Neural progenitor cell (in vitro differentiated cells): ENCODE data around the gene FKBP5. TPM values are rescaled to one million over a fixed set of nuclear protein-coding genes. Genes with fewer than 3 reads are reported as not detected.

Experiments
- DNase-seq: peaks from one replicate; pipeline ENCODE4 v3.0.0-alpha.2; 2016; ENCODE audit warnings: low spot score
- H2AFZ ChIP-seq: fragments of 200-600 bp; sonication (generic); replicated peaks from 2 replicates; pipeline ENCODE4 v1.6.1; 2016; ENCODE audit warnings: antibody characterized with exemption
- H3F3A ChIP-seq: fragments of 200-600 bp; sonication (generic); 2 replicates; pipeline ENCODE4 v1.6.1; 2016; ENCODE audit warnings: antibody characterized with exemption, low read depth
- H3K27ac ChIP-seq: fragments of 200-600 bp; sonication (generic); 2 replicates; pipeline ENCODE4 v1.5.1; 2016; ENCODE audit warnings: mild to moderate bottlenecking
- H3K27me3 ChIP-seq: fragments of 200-600 bp; sonication (generic); 2 replicates; pipeline ENCODE4 v1.6.1; 2016; ENCODE audit warnings: mild to moderate bottlenecking, moderate library complexity
- H3K36me3 ChIP-seq: fragments of 200-600 bp; sonication (generic); 2 replicates; pipeline ENCODE4 v1.5.1; 2016
- H3K4me1 ChIP-seq: fragments of 200-600 bp; sonication (generic); 2 replicates; pipeline ENCODE4 v1.6.1; 2016; ENCODE audit warnings: mixed run types
- H3K4me2 ChIP-seq: fragments of 200-600 bp; sonication (generic); 2 replicates; pipeline ENCODE4 v1.6.1; 2016
- H3K4me3 ChIP-seq: fragments of 200-600 bp; sonication (generic); 2 replicates; pipeline ENCODE4 v1.5.1; 2016
- H3K79me2 ChIP-seq: fragments of 200-600 bp; sonication (generic); 2 replicates; pipeline ENCODE4 v1.6.1; 2016; ENCODE audit warnings: low read depth
- H3K9ac ChIP-seq: fragments of 200-600 bp; sonication (generic); 2 replicates; pipeline ENCODE4 v1.6.1; 2016
- H3K9me3 ChIP-seq: fragments of 200-600 bp; sonication (generic); 2 replicates; pipeline ENCODE4 v1.5.1; 2016; ENCODE audit warnings: low read depth
- H4K20me1 ChIP-seq: fragments of 200-600 bp; sonication (generic); 2 replicates; pipeline ENCODE4 v1.6.1; 2016; ENCODE audit warnings: low read depth
- H3K27ac Mint-ChIP-seq: 3 replicates; pipeline ENCODE4 v1.8.0; 2021; ENCODE audit warnings: mixed read lengths
- H3K27me3 Mint-ChIP-seq: 2 replicates; pipeline ENCODE4 v1.8.0; 2022; ENCODE audit warnings: low read depth, mild to moderate bottlenecking, inconsistent platforms, moderate library complexity, mixed read lengths; ENCODE audit not compliant: insufficient read depth
- H3K36me3 Mint-ChIP-seq: 3 replicates; pipeline ENCODE4 v1.8.0; 2021; ENCODE audit warnings: mixed read lengths
- H3K4me1 Mint-ChIP-seq: 3 replicates; pipeline ENCODE4 v1.8.0; 2021; ENCODE audit warnings: mixed read lengths
- H3K4me3 Mint-ChIP-seq: 3 replicates; pipeline ENCODE4 v1.8.0; 2021; ENCODE audit warnings: mild to moderate bottlenecking, moderate library complexity, mixed read lengths
- H3K9me3 Mint-ChIP-seq: 3 replicates; pipeline ENCODE4 v1.8.0; 2020; ENCODE audit warnings: mixed read lengths
- CTCF ChIP-seq: fragments of 200-600 bp; sonication (generic); IDR thresholded peaks from 2 replicates; pipeline ENCODE4 v1.5.1; 2017; ENCODE audit warnings: antibody characterized with exemption, mild to moderate bottlenecking
- EZH2 ChIP-seq: fragments of 200-600 bp; sonication (generic); IDR thresholded peaks from 2 replicates; pipeline ENCODE4 v1.6.1; 2017; ENCODE audit warnings: antibody characterized with exemption, mild to moderate bottlenecking, moderate library complexity
- EZH2phosphoT487 ChIP-seq: fragments of 200-600 bp; sonication (generic); IDR thresholded peaks from 2 replicates; pipeline ENCODE4 v1.6.1; 2017; ENCODE audit warnings: antibody characterized with exemption
- total RNA-seq: library from RNA; depleted of rRNA; stranded (reverse); fragments of >200 nt; gene quantifications from 2 replicates; pipeline ENCODE4 v1.2.3, GENCODE V29; 2015; ENCODE audit warnings: low replicate concordance

FKBP5 gene
- total RNA-seq, 1 donor from 2014 or later: 20.9 TPM

GRCh38 chr6:35731736-35732532, 43.2 kb upstream of the FKBP5 start:
- Histone ChIP-seq H3K79me2 (no peaks in the 10 kb centered on the region), H3K4me3 (peak overlapping the region; percentile 79), H3K4me1 (peaks cover 48% of the 10 kb centered on the region), H3K4me2 (peak overlapping the region; percentile 77), H3K27me3 (no peaks in the 10 kb centered on the region), H3K27ac (peak overlapping the region; percentile 91), H4K20me1 (no peaks in the 10 kb centered on the region), H3F3A (peaks cover 68% of the 10 kb centered on the region), H3K36me3 (no peaks in the 10 kb centered on the region), H2AFZ (peak overlapping the region; percentile 63), H3K9ac (no peak overlapping the region), H3K9me3 (no peaks in the 10 kb centered on the region)
- Mint-ChIP-seq H3K27ac (peak overlapping the region; percentile 99), H3K4me3 (peak overlapping the region; percentile 89), H3K36me3 (no peaks in the 10 kb centered on the region), H3K9me3 (no peaks in the 10 kb centered on the region), H3K27me3 (peaks cover 8% of the 10 kb centered on the region), H3K4me1 (peaks cover 63% of the 10 kb centered on the region)
- DNase-seq: peak; percentile 95
- TF ChIP-seq CTCF (peak; percentile 14), EZH2 (no peak), EZH2phosphoT487 (peak; percentile 33)

- Histone ChIP-seq H3K36me3 (no peaks in the 10 kb centered on the region), H3K4me2 (peak overlapping the region; percentile 77), H3K27me3 (no peaks in the 10 kb centered on the region), H4K20me1 (no peaks in the 10 kb centered on the region), H2AFZ (peak overlapping the region; percentile 53), H3K27ac (peak overlapping the region; percentile 91), H3K9me3 (no peaks in the 10 kb centered on the region), H3K79me2 (no peaks in the 10 kb centered on the region), H3F3A (peaks cover 71% of the 10 kb centered on the region), H3K4me3 (peak overlapping the region; percentile 79), H3K4me1 (peaks cover 54% of the 10 kb centered on the region), H3K9ac (no peak overlapping the region)
- Mint-ChIP-seq H3K4me3 (peak overlapping the region; percentile 89), H3K4me1 (peaks cover 63% of the 10 kb centered on the region), H3K9me3 (no peaks in the 10 kb centered on the region), H3K27me3 (peaks cover 4% of the 10 kb centered on the region), H3K36me3 (no peaks in the 10 kb centered on the region), H3K27ac (peak overlapping the region; percentile 50)
- peak; percentile 98 for DNase-seq
- no peak for TF ChIP-seq CTCF
- no peak for TF ChIP-seq EZH2
- TF ChIP-seq EZH2phosphoT487: no peak
These were observed 42.7 kb upstream of the FKBP5 start for GRCh38 chr6:35731414-35731735.

- H3K4me1 ChIP-seq: peaks cover 58% of the 10 kb centered on the region
- peaks cover 2% of the 10 kb centered on the region for H3K27me3 ChIP-seq
- H4K20me1 ChIP-seq: no peaks in the 10 kb centered on the region
- no peak for TF ChIP-seq CTCF
- no peak for TF ChIP-seq EZH2
- no peak for TF ChIP-seq EZH2phosphoT487
- peak overlapping the region; percentile 60 for H3K27ac Mint-ChIP-seq
- H3F3A ChIP-seq: peaks cover 76% of the 10 kb centered on the region
- no peaks in the 10 kb centered on the region for H3K9me3 Mint-ChIP-seq
- peaks cover 4% of the 10 kb centered on the region for H3K27me3 Mint-ChIP-seq
- H3K9ac ChIP-seq: no peak overlapping the region
- peak overlapping the region; percentile 71 for H3K27ac ChIP-seq
- H3K4me3 Mint-ChIP-seq: peak overlapping the region; percentile 89
- no peaks in the 10 kb centered on the region for H3K36me3 Mint-ChIP-seq
- no peaks in the 10 kb centered on the region for H3K9me3 ChIP-seq
- peaks cover 64% of the 10 kb centered on the region for H3K4me1 Mint-ChIP-seq
- H3K79me2 ChIP-seq: no peaks in the 10 kb centered on the region
- no peaks in the 10 kb centered on the region for H3K36me3 ChIP-seq
- peak overlapping the region; percentile 77 for H3K4me2 ChIP-seq
- peak overlapping the region; percentile 79 for H3K4me3 ChIP-seq
- H2AFZ ChIP-seq: no peak overlapping the region
- no peak for DNase-seq
These were observed 42.2 kb upstream of the FKBP5 start for GRCh38 chr6:35730745-35731413.
